GM12878 (cell line): ENCODE results near the gene IGFLR1. TPM values are rescaled to one million over a fixed set of nuclear protein-coding genes. Genes with fewer than 3 reads are reported as not detected.

Experiments
- ATAC-seq: fragments of 200-7000 bp; cut with Tn5 transposase; 3 replicates; pipeline ENCODE4 v1.9.1; 2020; ENCODE audit warnings: mild to moderate bottlenecking, moderate library complexity
- BruUV-seq: library from RNA; stranded (reverse); fragments of 400-500 nt; replicated peaks from 2 replicates; lab custom pipeline; 2021; lab: Mats Ljungman, UMichigan
- CTCF ChIA-PET: fragments of 300-600 bp; sonication (Branson Sonifier 250); formaldehyde crosslinking; extraction: SDS; loops from one replicate; lab custom pipeline; 2021; ENCODE audit warnings: inconsistent platforms; lab: Yijun Ruan, JAX
- POLR2A ChIA-PET: fragments of 350-600 bp; formaldehyde crosslinking; extraction: SDS; loops from one replicate; lab custom pipeline; 2021; ENCODE audit warnings: inconsistent platforms; lab: Charles Lee
- RAD21 ChIA-PET: fragments of 300-600 bp; sonication (Branson Sonifier 250); formaldehyde crosslinking; loops from one replicate; lab custom pipeline; 2023; ENCODE audit warnings: antibody characterized with exemption; ENCODE audit not compliant: unreplicated experiment; lab: Charles Lee
- SMC1A ChIA-PET: fragments of 300-600 bp; sonication (Branson Sonifier 250); formaldehyde crosslinking; loops from one replicate; lab custom pipeline; 2023; ENCODE audit not compliant: unreplicated experiment, uncharacterized antibody; lab: Charles Lee
- DNase-seq: peaks from one replicate; pipeline ENCODE4 v3.0.0-alpha.2; 2011; ENCODE audit warnings: low read depth, low spot score
- FAIRE-seq: peaks from 3 replicates; lab custom pipeline; 2011; peaks lifted over from hg19 to GRCh38; lab: Jason Lieb, UNC
- H2AFZ ChIP-seq: 2 replicates; pipeline ENCODE4 v1.6.0; 2011; ENCODE audit warnings: low read depth, low read length, control low read depth; ENCODE audit not compliant: control insufficient read depth
- H3K27ac ChIP-seq: 2 replicates; pipeline ENCODE4 v1.5.1; 2011; ENCODE audit warnings: control low read depth; ENCODE audit not compliant: control insufficient read depth, insufficient read depth
- H3K27me3 ChIP-seq, 2 experiments: replicated peaks in 1 of 2; 2 replicates each; pipeline versions ENCODE4 v1.6.0 to v1.6.1; 2011; ENCODE audit warnings: low read length in 1 of 2; ENCODE audit not compliant: control insufficient read depth in 2 of 2, insufficient read depth in 2 of 2
- H3K36me3 ChIP-seq, 2 experiments: 2 replicates each; pipeline ENCODE4 v1.5.1; 2011; ENCODE audit warnings: low read length in 1 of 2; ENCODE audit not compliant: control insufficient read depth in 2 of 2, insufficient read depth in 2 of 2
- H3K4me1 ChIP-seq: 2 replicates; pipeline ENCODE4 v1.6.1; 2011; ENCODE audit warnings: mild to moderate bottlenecking, low read length, moderate library complexity, mixed read lengths; ENCODE audit not compliant: control insufficient read depth, insufficient read depth
- H3K4me2 ChIP-seq: 2 replicates; pipeline ENCODE4 v1.6.0; 2011; ENCODE audit warnings: control low read depth; ENCODE audit not compliant: control insufficient read depth, insufficient read depth
- H3K4me3 ChIP-seq: fragments of 200-600 bp; sonication (generic); 2 replicates; pipeline ENCODE4 v1.5.1; 2016
- H3K79me2 ChIP-seq: 2 replicates; pipeline ENCODE4 v1.6.0; 2011; ENCODE audit warnings: low read length; ENCODE audit not compliant: control insufficient read depth, insufficient read depth
- H3K9ac ChIP-seq: 2 replicates; pipeline ENCODE4 v1.8.0; 2011; ENCODE audit warnings: low read length, control low read depth, mixed read lengths; ENCODE audit not compliant: control insufficient read depth, insufficient read depth
- H3K9me3 ChIP-seq: replicated peaks from 3 replicates; pipeline ENCODE4 v1.5.1; 2011; ENCODE audit warnings: mild to moderate bottlenecking, low read length; ENCODE audit not compliant: control insufficient read depth, insufficient read depth
- H4K20me1 ChIP-seq: 2 replicates; pipeline ENCODE4 v1.6.0; 2011; ENCODE audit not compliant: control insufficient read depth, insufficient read depth
- FOXK2 ChIP-seq: fragments of 450-650 bp; IDR thresholded peaks from 2 replicates; pipeline ENCODE4 v1.6.1; 2017; ENCODE audit warnings: mild to moderate bottlenecking, moderate library complexity
- MEF2B ChIP-seq: fragments of 450-650 bp; IDR thresholded peaks from 2 replicates; pipeline ENCODE4 v1.6.1; 2018; ENCODE audit warnings: mild to moderate bottlenecking, moderate library complexity; ENCODE audit not compliant: partially characterized antibody, poor library complexity, severe bottlenecking
- PAX8 ChIP-seq: fragments of 450-650 bp; IDR thresholded peaks from 2 replicates; pipeline ENCODE4 v1.6.1; 2017; ENCODE audit warnings: mild to moderate bottlenecking, moderate library complexity
- SMAD1 ChIP-seq: fragments of 450-650 bp; IDR thresholded peaks from 2 replicates; pipeline ENCODE4 v1.6.1; 2018; ENCODE audit warnings: mild to moderate bottlenecking, low read depth; ENCODE audit not compliant: partially characterized antibody
- SUPT20H ChIP-seq: IDR thresholded peaks from 2 replicates; pipeline ENCODE4 v1.6.1; 2011; ENCODE audit warnings: low read depth, mild to moderate bottlenecking, low read length, moderate library complexity, borderline replicate concordance; ENCODE audit not compliant: control insufficient read depth
- TAF1 ChIP-seq: IDR thresholded peaks from 2 replicates; pipeline ENCODE4 v1.6.1; 2011; ENCODE audit warnings: mild to moderate bottlenecking, low read depth, low read length, borderline replicate concordance
- WGBS: methylation state at CpG from one replicate; pipeline ENCODE4 v1.1.6; 2016; ENCODE audit warnings: low lambda C conversion rate; ENCODE audit not compliant: insufficient replicate concordance, insufficient coverage; ENCODE audit errors: missing lambda C conversion rate; 5-methylcytosine and 5-hydroxymethylcytosine counted together
- in situ Hi-C: fragments of 300-500 bp; cut with MboI; formaldehyde crosslinking; loops from 9 replicates; pipeline ENCODE4 v1.14.3; 2018; ENCODE audit warnings: mixed read lengths
- intact Hi-C: fragments of 100-400 bp; cut with micrococcal nuclease; formaldehyde crosslinking; loops from one replicate; pipeline ENCODE4 v1.14.2; 2022; ENCODE audit not compliant: unreplicated experiment
- polyA plus RNA-seq, 11 experiments: library from polyadenylated mRNA; depleted of rRNA in 4 of 11; unstranded in 6 of 11; stranded (reverse) in 5 of 11; fragments of >200 nt; fragmentation: Nextera tagmentation in 4 of 11; fragmentation: Illumina TruSeq in 1 of 11; extraction: Ambion mirVana in 4 of 11; extraction: Trizol in 1 of 11; gene quantifications; 1 replicate in 1 of 11; 2 replicates in 10 of 11; pipeline versions ENCODE4 v1.2.1 to v1.2.3, GENCODE V29; 2011 to 2016; ENCODE audit warnings: inconsistent platforms in 2 of 11, missing spikeins in 2 of 11, low read depth in 1 of 11
- total RNA-seq, 4 experiments: library from RNA; depleted of rRNA in 3 of 4; stranded (reverse); fragments of >200 nt in 3 of 4; fragmentation: Illumina TruSeq in 1 of 4; extraction: Trizol in 1 of 4; gene quantifications; 2 replicates each; pipeline versions ENCODE4 v1.2.1 to v1.2.3, GENCODE V29; 2013 to 2021
- TF ChIP-seq, protein P1 (sequence below): fragments of 450-650 bp; formaldehyde crosslinking; IDR thresholded peaks from 2 replicates; pipeline ENCODE4 v1.4.0; 2022; ENCODE audit warnings: mild to moderate bottlenecking, moderate library complexity

IGFLR1 gene
- total and polyA plus RNA-seq, 10 of the 15 experiments (the other 5 are each of a cell fraction or from before 2014, with no cell fraction given) = 2.5 to 39.9 (median 24.8) TPM

DNA sequence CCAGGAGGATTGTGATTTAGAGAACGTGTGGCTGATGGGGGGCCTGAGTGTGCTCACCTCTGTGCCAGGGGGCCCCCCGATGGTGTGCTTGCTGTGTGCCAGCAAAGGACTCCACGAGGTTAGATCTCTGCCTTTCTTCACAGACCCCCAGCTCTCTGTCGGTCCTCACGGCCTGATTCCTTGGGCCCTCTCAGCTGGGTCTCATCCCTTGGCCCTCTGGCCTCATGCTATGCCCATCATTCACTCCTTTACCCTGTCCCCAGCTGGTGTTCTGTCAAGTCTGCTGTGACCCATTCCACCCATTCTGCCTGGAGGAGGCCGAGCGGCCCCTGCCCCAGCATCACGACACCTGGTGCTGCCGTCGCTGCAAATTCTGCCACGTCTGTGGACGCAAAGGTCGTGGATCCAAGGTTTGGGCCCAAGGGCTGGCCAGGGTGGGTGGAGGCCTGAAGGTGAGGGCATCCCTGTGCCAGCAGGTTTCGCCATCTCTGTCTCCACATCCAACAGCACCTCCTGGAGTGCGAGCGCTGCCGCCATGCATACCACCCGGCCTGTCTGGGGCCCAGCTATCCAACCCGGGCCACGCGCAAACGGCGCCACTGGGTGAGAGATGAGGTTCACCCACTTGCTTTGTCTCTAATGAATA, 16.9 kb downstream of the IGFLR1 start:
- ATAC-seq (no peak), DNase-seq (no peak), FAIRE-seq (no peak)
- intact Hi-C loops = no loop called here
- H3K4me2 ChIP-seq = no peak overlapping the region
- peaks cover 27 to 49% of the 10 kb centered on the region in 2 experiments for H3K36me3 ChIP-seq
- ChIA-PET POLR2A (no interaction called here), CTCF (no interaction called here), SMC1A (interaction anchor here (0.8 kb wide), 1 partner anchor 31 kb away, joined by 3 read pairs; no protein-coding TSS in a partner anchor), RAD21 (no interaction called here)
- no peak overlapping the region for H2AFZ ChIP-seq
- no peaks in the 10 kb centered on the region; the same call in 1 of the 2 replicates for H3K79me2 ChIP-seq
- no peaks in the 10 kb centered on the region for H3K4me1 ChIP-seq
- no peak overlapping the region for H3K4me3 ChIP-seq
- no peak overlapping the region for H3K27ac ChIP-seq
- H4K20me1 ChIP-seq = no peaks in the 10 kb centered on the region; the same call in 1 of the 2 replicates
- H3K27me3 ChIP-seq = no peaks in the 10 kb centered on the region
- no TSS peak for BruUV-seq
- H3K9ac ChIP-seq = no peak overlapping the region
- TF ChIP-seq TAF1 (no peak), SUPT20H (no peak), SMAD1 (no peak), PAX8 (no peak), FOXK2 (no peak), MEF2B (no peak)
- TF ChIP-seq, protein P1, sequence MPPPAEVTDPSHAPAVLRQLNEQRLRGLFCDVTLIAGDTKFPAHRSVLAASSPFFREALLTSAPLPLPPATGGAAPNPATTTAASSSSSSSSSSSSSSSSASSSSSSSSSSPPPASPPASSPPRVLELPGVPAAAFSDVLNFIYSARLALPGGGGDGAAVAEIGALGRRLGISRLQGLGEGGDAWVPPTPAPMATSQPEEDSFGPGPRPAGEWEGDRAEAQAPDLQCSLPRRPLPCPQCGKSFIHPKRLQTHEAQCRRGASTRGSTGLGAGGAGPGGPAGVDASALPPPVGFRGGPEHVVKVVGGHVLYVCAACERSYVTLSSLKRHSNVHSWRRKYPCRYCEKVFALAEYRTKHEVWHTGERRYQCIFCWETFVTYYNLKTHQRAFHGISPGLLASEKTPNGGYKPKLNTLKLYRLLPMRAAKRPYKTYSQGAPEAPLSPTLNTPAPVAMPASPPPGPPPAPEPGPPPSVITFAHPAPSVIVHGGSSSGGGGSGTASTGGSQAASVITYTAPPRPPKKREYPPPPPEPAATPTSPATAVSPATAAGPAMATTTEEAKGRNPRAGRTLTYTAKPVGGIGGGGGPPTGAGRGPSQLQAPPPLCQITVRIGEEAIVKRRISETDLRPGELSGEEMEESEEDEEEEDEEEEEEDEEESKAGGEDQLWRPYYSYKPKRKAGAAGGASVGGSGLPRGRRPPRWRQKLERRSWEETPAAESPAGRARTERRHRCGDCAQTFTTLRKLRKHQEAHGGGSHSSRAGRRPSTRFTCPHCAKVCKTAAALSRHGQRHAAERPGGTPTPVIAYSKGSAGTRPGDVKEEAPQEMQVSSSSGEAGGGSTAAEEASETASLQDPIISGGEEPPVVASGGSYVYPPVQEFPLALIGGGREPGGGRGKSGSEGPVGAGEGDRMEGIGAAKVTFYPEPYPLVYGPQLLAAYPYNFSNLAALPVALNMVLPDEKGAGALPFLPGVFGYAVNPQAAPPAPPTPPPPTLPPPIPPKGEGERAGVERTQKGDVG = no peak
- 97% methylated on average over 23 of the region's 23 CpGs for WGBS
- in situ Hi-C loops = no loop called here
- H3K9me3 ChIP-seq = no peaks in the 10 kb centered on the region
